Measurements from ENCODE around the gene FBXO3. TPM values are rescaled to one million over a fixed set of nuclear protein-coding genes. Genes with fewer than 3 reads are reported as not detected.
"Not testable (repeated sequence)": the region's sequence is repeated elsewhere in the genome, so short reads cannot be mapped to it uniquely, and the experiment has no call there.

The FBXO3 gene
- total RNA-seq, 1 donor from 2014 or later: 28.7 TPM

GRCh38 chr11:33712436-33712835 is 61.9 kb downstream of the FBXO3 start:
- no peak for TF ChIP-seq CTCF (IDR thresholded peaks at IDR 0.05; ENCODE audit: unreplicated experiment)
- H3K27ac Mint-ChIP-seq: no peak overlapping the region

GRCh38 chr11:33709466-33709865 is 64.9 kb downstream of the FBXO3 start:
- Mint-ChIP-seq H3K4me1 (no peaks in the 10 kb centered on the region), H3K9me3 (no peaks in the 10 kb centered on the region), H3K27ac (no peak overlapping the region), H3K4me3 (no peak overlapping the region), H3K36me3 (peaks cover 22% of the 10 kb centered on the region), H3K27me3 (ENCODE audit: low read depth) (no peaks in the 10 kb centered on the region)
- TF ChIP-seq CTCF (IDR thresholded peaks at IDR 0.05; ENCODE audit: unreplicated experiment): no peak
- no peak for DNase-seq (ENCODE audit: low spot score in 2 of 2, unreplicated experiment in 2 of 2)

More at GRCh38 chr11:33712436-33712835, 61.9 kb downstream of the FBXO3 start:
- Mint-ChIP-seq H3K27me3 (ENCODE audit: low read depth) (no peaks in the 10 kb centered on the region), H3K4me1 (no peaks in the 10 kb centered on the region), H3K4me3 (no peak overlapping the region), H3K9me3 (no peaks in the 10 kb centered on the region), H3K36me3 (peaks cover 22% of the 10 kb centered on the region)
- no peak for DNase-seq (ENCODE audit: low spot score in 2 of 2, unreplicated experiment in 2 of 2)

- no peak for TF ChIP-seq CTCF (IDR thresholded peaks at IDR 0.05; ENCODE audit: unreplicated experiment)
- H3K36me3 Mint-ChIP-seq: peaks cover 19% of the 10 kb centered on the region
- H3K4me3 Mint-ChIP-seq: no peak overlapping the region
- no peaks in the 10 kb centered on the region for H3K27me3 Mint-ChIP-seq (ENCODE audit: low read depth)
- no peaks in the 10 kb centered on the region for H3K9me3 Mint-ChIP-seq
- DNase-seq (ENCODE audit: low spot score in 2 of 2, unreplicated experiment in 2 of 2): no peak
- H3K27ac Mint-ChIP-seq: no peak overlapping the region
- H3K4me1 Mint-ChIP-seq: no peaks in the 10 kb centered on the region
Measured at GRCh38 chr11:33708985-33709384, 65.3 kb downstream of the FBXO3 start.

- H3K36me3 Mint-ChIP-seq: peaks cover 19% of the 10 kb centered on the region
- DNase-seq (ENCODE audit: low spot score in 2 of 2, unreplicated experiment in 2 of 2); H3K27ac Mint-ChIP-seq; H3K9me3 Mint-ChIP-seq; H3K4me1 Mint-ChIP-seq; H3K4me3 Mint-ChIP-seq; H3K27me3 Mint-ChIP-seq (ENCODE audit: low read depth): not testable (repeated sequence)
Measured at GRCh38 chr11:33707831-33708230, 66.5 kb downstream of the FBXO3 start.

GRCh38 chr11:33706966-33707365 is 67.4 kb downstream of the FBXO3 start:
- Mint-ChIP-seq H3K27ac (no peak overlapping the region), H3K9me3 (no peaks in the 10 kb centered on the region), H3K27me3 (ENCODE audit: low read depth) (no peaks in the 10 kb centered on the region), H3K4me1 (peaks cover 5% of the 10 kb centered on the region), H3K4me3 (no peak overlapping the region), H3K36me3 (peaks cover 16% of the 10 kb centered on the region)
- no peak for TF ChIP-seq CTCF (IDR thresholded peaks at IDR 0.05; ENCODE audit: unreplicated experiment)
- DNase-seq (ENCODE audit: low spot score in 2 of 2, unreplicated experiment in 2 of 2): no peak

GRCh38 chr11:33706546-33706945 is 67.8 kb downstream of the FBXO3 start:
- DNase-seq (ENCODE audit: low spot score in 2 of 2, unreplicated experiment in 2 of 2): no peak
- no peak for TF ChIP-seq CTCF (IDR thresholded peaks at IDR 0.05; ENCODE audit: unreplicated experiment)
- H3K9me3 Mint-ChIP-seq: no peaks in the 10 kb centered on the region
- H3K27me3 Mint-ChIP-seq (ENCODE audit: low read depth): no peaks in the 10 kb centered on the region
- peaks cover 14% of the 10 kb centered on the region for H3K36me3 Mint-ChIP-seq
- no peak overlapping the region for H3K4me3 Mint-ChIP-seq
- H3K27ac Mint-ChIP-seq: no peak overlapping the region
- peaks cover 9% of the 10 kb centered on the region for H3K4me1 Mint-ChIP-seq
